ENCODE results near the gene CPNE5.

GRCh38 chr6:36717231-36717825 lies 121.9 kb downstream of the CPNE5 start:
- no peak for TF ChIP-seq POLR2A (IDR thresholded peaks at IDR 0.05)
- TF ChIP-seq CTCF (IDR thresholded peaks at IDR 0.05): no peak
